Erythroblast (primary cell): ENCODE results near the gene ATXN7L1.

ENCODE experiments used
- GATA1 ChIP-seq: IDR thresholded peaks from 2 replicates; pipeline ENCODE4 v1.6.1; 2011; ENCODE audit warnings: low read depth, mild to moderate bottlenecking, control low read depth, low read length, moderate library complexity
- POLR2A ChIP-seq: IDR thresholded peaks from 2 replicates; pipeline ENCODE4 v1.6.1; 2011; ENCODE audit warnings: mild to moderate bottlenecking, low read length

- TF ChIP-seq POLR2A (no peak), GATA1 (no peak)
Measured at GRCh38 chr7:105636982-105637381, 239.4 kb downstream of the ATXN7L1 start.
